ENCODE results near the gene CREBBP.

Gene CREBBP

GRCh38 chr16:3791701-3792100, 88.8 kb downstream of the CREBBP start:
- DNase-seq (ENCODE audit: low read depth) = no peak
- no peak overlapping the region for H3K4me3 ChIP-seq (ENCODE audit: control insufficient read depth, low read depth, low read length)
- TF ChIP-seq CTCF (IDR thresholded peaks at IDR 0.05; ENCODE audit: control insufficient read depth, insufficient read depth, low read depth, low read length, missing control alignments) = no peak

- DNase-seq (ENCODE audit: low read depth) = no peak
- H3K4me3 ChIP-seq (ENCODE audit: control insufficient read depth, low read depth, low read length) = no peak overlapping the region
- no peak for TF ChIP-seq CTCF (IDR thresholded peaks at IDR 0.05; ENCODE audit: control insufficient read depth, insufficient read depth, low read depth, low read length, missing control alignments)
Observed at GRCh38 chr16:3789375-3790099, 91.0 kb downstream of the CREBBP start.

GRCh38 chr16:3788711-3789374, 91.7 kb downstream of the CREBBP start:
- no peak for TF ChIP-seq CTCF (IDR thresholded peaks at IDR 0.05; ENCODE audit: control insufficient read depth, insufficient read depth, low read depth, low read length, missing control alignments)
- no peak overlapping the region for H3K4me3 ChIP-seq (ENCODE audit: control insufficient read depth, low read depth, low read length)
- no peak for DNase-seq (ENCODE audit: low read depth)

GRCh38 chr16:3787924-3788661, 92.4 kb downstream of the CREBBP start:
- TF ChIP-seq CTCF (IDR thresholded peaks at IDR 0.05; ENCODE audit: control insufficient read depth, insufficient read depth, low read depth, low read length, missing control alignments) = no peak
- no peak for DNase-seq (ENCODE audit: low read depth)
- no peak overlapping the region for H3K4me3 ChIP-seq (ENCODE audit: control insufficient read depth, low read depth, low read length)

GRCh38 chr16:3785413-3785812, 95.1 kb downstream of the CREBBP start:
- H3K4me3 ChIP-seq (ENCODE audit: control insufficient read depth, low read depth, low read length) = no peak overlapping the region
- TF ChIP-seq CTCF (IDR thresholded peaks at IDR 0.05; ENCODE audit: control insufficient read depth, insufficient read depth, low read depth, low read length, missing control alignments) = no peak
- DNase-seq (ENCODE audit: low read depth) = no peak

GRCh38 chr16:3783516-3783915, 97.0 kb downstream of the CREBBP start:
- no peak for DNase-seq (ENCODE audit: low read depth)
- H3K4me3 ChIP-seq (ENCODE audit: control insufficient read depth, low read depth, low read length) = no peak overlapping the region
- no peak for TF ChIP-seq CTCF (IDR thresholded peaks at IDR 0.05; ENCODE audit: control insufficient read depth, insufficient read depth, low read depth, low read length, missing control alignments)
